ENCODE data around the gene WWOX. TPM values are rescaled to one million over a fixed set of nuclear protein-coding genes. Genes with fewer than 3 reads are reported as not detected.

WWOX gene
- total and polyA plus RNA-seq, 2 donors (not counting 3 experiments of a cell fraction or from before 2014, with no cell fraction given): 6.2 to 12.5 TPM

GRCh38 chr16:79008036-79008868 is 908.8 kb downstream of the WWOX start:
- Histone ChIP-seq H3K79me2 (ENCODE audit: control insufficient read depth, insufficient read depth, low read length) (no peaks in the 10 kb centered on the region), H3K27ac (ENCODE audit: insufficient read depth, low read depth, low read length) (no peak overlapping the region), H3K4me3 (replicated peaks in 1 of 3; ENCODE audit: insufficient read depth in 1 of 3, low read depth in 1 of 3, low read length in 3 of 3) (no peak overlapping the region), H3K4me1 (ENCODE audit: control insufficient read depth, extremely low read depth, insufficient read depth, low read length) (no peaks in the 10 kb centered on the region), H3K9me3 (replicated peaks; ENCODE audit: control insufficient read depth, insufficient read depth, low read length) (peaks cover 4% of the 10 kb centered on the region), H4K20me1 (replicated peaks; ENCODE audit: control insufficient read depth, extremely low read depth, insufficient read depth, low read length) (no peaks in the 10 kb centered on the region), H3K9ac (replicated peaks; ENCODE audit: extremely low read depth, insufficient read depth, low read length) (no peak overlapping the region), H3K4me2 (ENCODE audit: insufficient read depth, low read length) (no peak overlapping the region), H2AFZ (ENCODE audit: low read depth, low read length) (no peak overlapping the region), H3K9me1 (replicated peaks; ENCODE audit: control insufficient read depth, extremely low read depth, insufficient read depth, low read length) (no peaks in the 10 kb centered on the region), H3K36me3 (ENCODE audit: control insufficient read depth in 2 of 2, extremely low read depth in 1 of 2, insufficient read depth in 2 of 2, low read length in 2 of 2) (no peaks in the 10 kb centered on the region), H3K27me3 (ENCODE audit: control insufficient read depth in 2 of 2, insufficient read depth in 2 of 2, low read length in 2 of 2) (no peaks in the 10 kb centered on the region)
- DNase-seq (ENCODE audit: low read depth, low spot score) (no peak), FAIRE-seq (no peak)
- BruUV-seq (replicated peaks): no TSS peak
- intact Hi-C loops (cut with micrococcal nuclease): no loop called here
- POLR2A ChIA-PET: no interaction called here
- dilution Hi-C loops (cut with MboI; ENCODE audit: extremely low pct_ligation_motif_present, low sequenced_read_pairs): no loop called here
- TF ChIP-seq GATA2 (IDR thresholded peaks at IDR 0.05; ENCODE audit: insufficient read depth, insufficient read length, low read depth, low read length): no peak
- TF ChIP-seq, protein P1, sequence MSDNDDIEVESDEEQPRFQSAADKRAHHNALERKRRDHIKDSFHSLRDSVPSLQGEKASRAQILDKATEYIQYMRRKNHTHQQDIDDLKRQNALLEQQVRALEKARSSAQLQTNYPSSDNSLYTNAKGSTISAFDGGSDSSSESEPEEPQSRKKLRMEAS (IDR thresholded peaks at IDR 0.05; ENCODE audit: insufficient read depth, insufficient read length): no peak
- TF ChIP-seq POLR2AphosphoS5 (IDR thresholded peaks at IDR 0.05; ENCODE audit: insufficient read depth, low read depth, low read length): no peak
- TF ChIP-seq FOS (IDR thresholded peaks at IDR 0.05; ENCODE audit: borderline replicate concordance, insufficient read depth, low read length): no peak
- no peak for TF ChIP-seq JUN (IDR thresholded peaks at IDR 0.05; ENCODE audit: borderline replicate concordance, insufficient read depth, insufficient read length, low read depth)
- TF ChIP-seq MYC (IDR thresholded peaks at IDR 0.05; ENCODE audit: low read depth, low read length): no peak
- TF ChIP-seq, protein P2, sequence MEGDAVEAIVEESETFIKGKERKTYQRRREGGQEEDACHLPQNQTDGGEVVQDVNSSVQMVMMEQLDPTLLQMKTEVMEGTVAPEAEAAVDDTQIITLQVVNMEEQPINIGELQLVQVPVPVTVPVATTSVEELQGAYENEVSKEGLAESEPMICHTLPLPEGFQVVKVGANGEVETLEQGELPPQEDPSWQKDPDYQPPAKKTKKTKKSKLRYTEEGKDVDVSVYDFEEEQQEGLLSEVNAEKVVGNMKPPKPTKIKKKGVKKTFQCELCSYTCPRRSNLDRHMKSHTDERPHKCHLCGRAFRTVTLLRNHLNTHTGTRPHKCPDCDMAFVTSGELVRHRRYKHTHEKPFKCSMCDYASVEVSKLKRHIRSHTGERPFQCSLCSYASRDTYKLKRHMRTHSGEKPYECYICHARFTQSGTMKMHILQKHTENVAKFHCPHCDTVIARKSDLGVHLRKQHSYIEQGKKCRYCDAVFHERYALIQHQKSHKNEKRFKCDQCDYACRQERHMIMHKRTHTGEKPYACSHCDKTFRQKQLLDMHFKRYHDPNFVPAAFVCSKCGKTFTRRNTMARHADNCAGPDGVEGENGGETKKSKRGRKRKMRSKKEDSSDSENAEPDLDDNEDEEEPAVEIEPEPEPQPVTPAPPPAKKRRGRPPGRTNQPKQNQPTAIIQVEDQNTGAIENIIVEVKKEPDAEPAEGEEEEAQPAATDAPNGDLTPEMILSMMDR (IDR thresholded peaks at IDR 0.05; ENCODE audit: extremely low read depth in 1 of 2, insufficient read depth in 1 of 2, low read depth in 1 of 2, low read length in 2 of 2): no peak
- TF ChIP-seq EZH2 (IDR thresholded peaks at IDR 0.05; ENCODE audit: borderline replicate concordance, low read depth, low read length, severe bottlenecking): no peak
- no peak for TF ChIP-seq POLR2A (IDR thresholded peaks at IDR 0.05; ENCODE audit: low read depth, low read length)
- CTCF ChIA-PET: no interaction called here
